ENCODE data around the gene APLNR.
"Not testable (repeated sequence)": the region's sequence is repeated elsewhere in the genome, so short reads cannot be mapped to it uniquely, and the experiment has no call there.

APLNR gene

DNA sequence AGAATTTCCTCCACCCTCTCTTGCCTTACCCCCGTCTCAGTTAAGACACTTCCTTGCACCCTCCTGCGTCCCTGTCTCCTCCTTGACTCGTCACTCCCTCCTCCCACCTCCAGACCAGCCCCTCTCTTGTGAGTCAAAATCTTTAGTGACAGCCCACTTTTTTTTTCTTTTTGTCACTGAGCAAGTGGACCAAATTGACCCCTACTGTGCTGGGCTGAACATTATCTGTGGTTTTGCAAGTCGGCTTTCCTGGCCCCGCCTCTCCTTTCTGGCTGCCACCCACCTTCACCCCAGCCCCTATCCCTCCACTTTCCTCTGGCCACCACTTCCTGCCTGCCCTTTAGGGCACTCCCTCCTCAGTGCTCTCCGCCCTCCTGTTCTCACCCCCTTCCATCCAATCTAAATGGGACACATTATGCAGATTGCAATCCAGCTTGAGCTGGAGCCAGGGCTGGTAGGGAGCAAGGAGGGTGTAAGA is at the start of gene APLNR:
Gene APLNR (minus strand): TSS at position 47 of the 478 bp plus-strand sequence. CDS start 246 bp downstream, outside the sequence.
- DNase-seq, result no peak

DNA sequence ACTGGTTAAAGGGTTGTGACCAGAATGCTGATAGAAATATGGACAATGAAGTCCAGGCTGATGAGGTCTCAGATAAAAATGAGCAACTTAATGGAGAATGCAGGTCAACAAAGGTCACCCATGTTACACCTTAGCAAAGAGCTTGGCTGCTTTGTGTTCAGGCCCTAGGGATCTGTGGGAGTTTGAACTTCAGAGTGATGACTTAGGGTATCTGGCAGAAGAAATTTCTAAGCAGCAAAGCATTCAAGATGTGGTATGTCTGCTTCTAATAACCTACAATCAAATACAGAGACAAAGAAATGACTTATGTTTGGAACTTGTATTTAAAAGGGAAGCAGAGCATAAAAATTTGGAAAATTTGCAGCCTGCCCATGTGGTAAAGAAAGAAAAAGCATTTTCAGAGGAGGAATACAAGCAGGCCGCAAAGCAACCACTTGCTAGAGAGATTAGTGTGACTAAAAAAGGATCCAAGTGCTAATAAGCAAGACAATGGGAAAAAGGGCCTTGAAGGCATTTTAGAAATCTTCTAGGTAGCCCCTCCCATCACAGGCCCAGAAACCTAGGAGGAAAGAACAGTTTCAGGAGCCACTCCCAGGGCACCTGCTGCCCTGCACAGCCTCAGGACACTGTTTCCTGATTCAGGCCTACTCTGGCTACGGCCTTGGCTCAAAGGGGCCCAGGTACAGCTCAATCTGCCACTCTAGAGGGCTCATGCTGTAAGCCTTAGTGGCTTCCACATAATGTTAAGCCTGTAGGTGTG is 46.4 kb upstream of the APLNR start:
- no peak for DNase-seq

DNA sequence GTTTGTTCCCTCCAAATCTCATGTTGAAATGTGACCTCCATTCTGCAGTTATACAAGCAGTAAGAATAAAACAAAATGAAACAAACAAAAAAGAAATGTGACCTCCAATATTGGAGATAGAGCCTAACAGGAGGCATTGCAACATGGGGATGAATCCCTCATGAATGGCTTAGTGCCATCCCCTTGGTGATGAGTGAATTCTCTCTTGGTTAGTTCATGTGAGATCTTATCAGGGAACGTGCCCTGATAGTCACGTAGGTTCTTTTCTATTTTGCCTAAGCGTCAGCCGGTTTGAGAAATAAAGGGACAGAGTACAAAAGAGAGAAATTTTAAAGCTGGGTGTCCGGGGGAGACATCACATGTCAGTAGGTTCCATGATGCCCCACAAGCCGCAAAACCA is 44.5 kb upstream of the APLNR start:
- not testable (repeated sequence) for DNase-seq

- DNase-seq, result no peak
These were observed 42.1 kb upstream of the APLNR start for GRCh38 chr11:57279116-57279515.

- DNase-seq, result no peak
These were observed 41.7 kb upstream of the APLNR start for GRCh38 chr11:57278721-57279095.

GRCh38 chr11:57277845-57278720 is 41.0 kb upstream of the APLNR start:
- DNase-seq, result peak; percentile 76

- peak; percentile 42 for DNase-seq
These were observed 40.1 kb upstream of the APLNR start for GRCh38 chr11:57276971-57277675.

- DNase-seq, result no peak
These were observed 39.3 kb upstream of the APLNR start for GRCh38 chr11:57276169-57276970.

- DNase-seq, result no peak
These were observed 38.5 kb upstream of the APLNR start for GRCh38 chr11:57275582-57275981.

DNA sequence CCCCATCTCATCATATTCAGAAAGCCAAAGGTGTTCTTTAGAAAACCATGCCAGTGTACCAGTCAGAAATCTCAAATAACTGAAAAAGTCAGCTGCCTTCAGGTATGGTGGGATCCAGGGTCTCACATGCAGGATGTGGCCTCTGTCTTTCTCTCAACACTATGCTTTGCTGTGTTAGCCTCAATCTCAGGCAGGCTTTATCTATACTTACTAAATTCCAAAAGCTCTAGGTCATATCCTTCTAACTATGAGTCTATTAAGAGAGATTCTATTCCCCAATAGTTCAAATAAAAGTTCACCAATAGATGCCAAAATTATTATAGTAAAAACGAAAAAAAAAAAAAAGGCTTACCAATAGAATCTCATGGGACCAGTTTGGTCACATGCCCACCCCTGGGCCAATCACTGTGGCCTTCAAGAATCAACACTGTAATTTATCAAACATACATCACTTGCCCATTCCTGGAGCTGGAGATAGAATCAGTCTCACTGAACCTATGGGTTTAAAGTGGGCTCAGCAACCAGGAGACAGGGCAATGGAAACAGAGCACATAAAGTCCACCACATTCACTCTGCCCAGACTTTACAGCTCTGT is 38.0 kb upstream of the APLNR start:
- DNase-seq, result no peak

GRCh38 chr11:57273448-57274058 is 36.5 kb upstream of the APLNR start:
- DNase-seq, result no peak

- no peak for DNase-seq
These were observed 32.5 kb upstream of the APLNR start for GRCh38 chr11:57269571-57270021.

GRCh38 chr11:57266157-57266556 is 29.1 kb upstream of the APLNR start:
- DNase-seq, result no peak

GRCh38 chr11:57263351-57263750 is 26.3 kb upstream of the APLNR start:
- DNase-seq, result no peak

- DNase-seq, result no peak
These were observed 25.1 kb upstream of the APLNR start for GRCh38 chr11:57262157-57262556.

DNA sequence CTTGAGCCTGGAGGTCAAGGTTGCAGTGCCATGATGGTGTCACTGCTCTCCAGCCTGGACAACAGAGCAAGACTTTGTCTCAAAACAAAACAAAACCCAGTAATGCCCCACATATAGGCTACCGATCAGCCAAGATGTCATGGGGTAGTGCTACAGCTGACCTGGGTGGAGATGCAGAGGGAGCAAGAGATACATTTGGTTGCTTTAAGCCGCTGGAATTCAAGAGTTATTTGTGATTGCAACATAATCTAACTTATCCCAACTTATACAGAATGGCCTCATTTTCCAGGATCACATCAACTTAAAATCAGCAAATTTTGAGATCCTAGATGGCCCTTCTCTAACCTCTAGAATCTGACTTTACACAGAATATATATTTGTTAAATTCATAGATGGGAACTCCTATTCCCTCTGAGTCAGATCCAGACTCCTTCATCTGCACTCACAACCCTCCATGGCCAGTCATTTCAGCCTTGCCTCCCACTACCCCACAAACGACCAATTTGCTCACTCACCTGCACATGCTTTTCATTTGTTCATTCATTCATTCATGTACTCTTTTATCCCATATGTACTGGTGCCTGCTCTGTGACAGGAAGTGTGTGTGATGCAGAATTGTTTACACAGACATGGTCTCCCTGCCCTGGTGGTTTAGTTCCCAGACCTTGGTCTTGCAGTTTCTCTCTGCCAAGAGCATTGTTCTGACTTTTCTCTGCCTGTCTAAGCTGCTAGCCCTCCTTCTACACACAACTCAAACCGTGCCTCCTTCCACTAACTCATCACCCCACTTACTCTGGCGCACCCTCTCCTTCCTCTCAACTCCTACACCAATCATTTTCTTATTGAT is 24.1 kb upstream of the APLNR start:
- DNase-seq, result no peak

GRCh38 chr11:57256119-57256518 is 19.1 kb upstream of the APLNR start:
- no peak for DNase-seq

- DNase-seq, result no peak
These were observed 18.6 kb upstream of the APLNR start for GRCh38 chr11:57255618-57256017.

DNA sequence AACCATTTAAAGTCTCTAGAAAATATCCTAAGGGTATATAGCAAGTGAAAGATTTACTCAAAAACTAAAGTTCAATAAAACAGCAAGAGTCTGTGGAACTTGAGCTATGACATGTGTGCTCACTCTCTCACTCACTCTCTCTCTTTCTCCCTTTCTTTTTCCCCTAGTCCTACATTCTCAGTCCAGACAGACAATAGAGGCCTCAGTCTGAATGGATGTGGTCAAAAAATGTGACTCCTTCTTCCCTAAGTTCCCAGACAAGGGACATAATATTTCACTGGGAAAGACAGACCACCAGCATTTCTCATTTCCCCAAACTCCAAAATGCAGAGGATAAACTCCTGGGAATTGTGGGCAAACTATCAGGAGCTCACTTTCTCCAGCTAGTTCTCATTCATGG is 17.6 kb upstream of the APLNR start:
- DNase-seq, result no peak

GRCh38 chr11:57251491-57252104 is 14.5 kb upstream of the APLNR start:
- no peak for DNase-seq
